H1 (cell line): Measurements from ENCODE around the gene YIPF3. TPM values are rescaled to one million over a fixed set of nuclear protein-coding genes. Genes with fewer than 3 reads are reported as not detected.

Source experiments
- CTCF ChIA-PET: fragments of 300-600 bp; sonication (Branson Sonifier 250); formaldehyde crosslinking; loops from one replicate; lab custom pipeline; 2021; ENCODE audit not compliant: partially characterized antibody; lab: Charles Lee
- POLR2A ChIA-PET: fragments of 300-600 bp; sonication (Branson Sonifier 250); formaldehyde crosslinking; loops from one replicate; lab custom pipeline; 2021; ENCODE audit warnings: inconsistent platforms; ENCODE audit not compliant: partially characterized antibody; lab: Charles Lee
- DNase-seq, 2 experiments: peaks; one replicate each; pipeline versions ENCODE4 v3.0.0 to v3.0.0-alpha.2; 2010 to 2022; ENCODE audit warnings: low spot score in 2 of 2, low read depth in 1 of 2, mixed read lengths in 1 of 2
- FAIRE-seq: peaks from 2 replicates; lab custom pipeline; 2011; peaks lifted over from hg19 to GRCh38; lab: Jason Lieb, UNC
- H2AFZ ChIP-seq: 2 replicates; pipeline ENCODE4 v1.8.1; 2012; ENCODE audit warnings: low read length, inconsistent platforms
- H2AK5ac ChIP-seq: 2 replicates; pipeline ENCODE4 v1.6.1; 2013; ENCODE audit warnings: low read depth, low read length
- H2BK120ac ChIP-seq: replicated peaks from 2 replicates; pipeline ENCODE3; 2013; ENCODE audit warnings: low read depth, low read length, inconsistent platforms
- H2BK12ac ChIP-seq: 2 replicates; pipeline ENCODE4 v1.6.1; 2013; ENCODE audit warnings: low read depth, low read length
- H2BK15ac ChIP-seq: 2 replicates; pipeline ENCODE4 v1.6.1; 2013; ENCODE audit warnings: low read length
- H2BK20ac ChIP-seq: 2 replicates; pipeline ENCODE4 v1.6.1; 2013; ENCODE audit warnings: low read length
- H2BK5ac ChIP-seq: 2 replicates; pipeline ENCODE4 v1.6.1; 2013; ENCODE audit warnings: low read depth, low read length
- H3K14ac ChIP-seq: 2 replicates; pipeline ENCODE4 v1.6.1; 2013; ENCODE audit warnings: inconsistent platforms; ENCODE audit not compliant: insufficient read length
- H3K18ac ChIP-seq: 2 replicates; pipeline ENCODE4 v1.6.1; 2013; ENCODE audit warnings: low read length; ENCODE audit errors: extremely low read depth
- H3K23ac ChIP-seq: 2 replicates; pipeline ENCODE4 v1.6.1; 2013; ENCODE audit warnings: inconsistent platforms; ENCODE audit not compliant: insufficient read length
- H3K23me2 ChIP-seq: 2 replicates; pipeline ENCODE4 v1.6.1; 2013; ENCODE audit warnings: low read depth, low read length
- H3K27ac ChIP-seq: 2 replicates; pipeline ENCODE4 v1.6.1; 2011; ENCODE audit warnings: low read depth, low read length, inconsistent platforms
- H3K27me3 ChIP-seq, 4 experiments: replicated peaks in 1 of 4; 1 replicate in 1 of 4; 2 replicates in 3 of 4; pipeline versions ENCODE4 v1.6.1 to v1.8.1; 2011 to 2013; ENCODE audit warnings: low read length in 3 of 4, mild to moderate bottlenecking in 3 of 4, inconsistent platforms in 2 of 4, mixed read lengths in 2 of 4, moderate library complexity in 1 of 4; ENCODE audit not compliant: control insufficient read depth in 3 of 4, insufficient read depth in 3 of 4; ENCODE audit errors: extremely low read depth in 1 of 4
- H3K36me3 ChIP-seq, 4 experiments: 2 replicates each; pipeline versions ENCODE4 v1.6.1 to v1.8.1; 2011 to 2013; ENCODE audit warnings: mild to moderate bottlenecking in 4 of 4, low read length in 3 of 4, moderate library complexity in 2 of 4, control low read depth in 1 of 4, inconsistent platforms in 1 of 4; ENCODE audit not compliant: insufficient read depth in 4 of 4, control insufficient read depth in 2 of 4
- H3K4ac ChIP-seq: replicated peaks from 2 replicates; pipeline ENCODE3; 2013; ENCODE audit warnings: low read length, low read depth, mixed read lengths, inconsistent platforms; ENCODE audit not compliant: insufficient read length
- H3K4me1 ChIP-seq, 4 experiments: replicated peaks in 1 of 4; 1 replicate in 1 of 4; 2 replicates in 3 of 4; pipeline versions ENCODE4 v1.6.1 to v1.8.1; 2011 to 2013; ENCODE audit warnings: low read length in 3 of 4, inconsistent platforms in 2 of 4, mixed read lengths in 1 of 4; ENCODE audit not compliant: insufficient read depth in 4 of 4, control insufficient read depth in 3 of 4
- H3K4me2 ChIP-seq, 2 experiments: 2 replicates each; pipeline versions ENCODE4 v1.6.1 to v1.8.1; 2011 to 2013; ENCODE audit warnings: low read depth in 2 of 2, low read length in 2 of 2, control low read depth in 1 of 2, inconsistent platforms in 1 of 2, mild to moderate bottlenecking in 1 of 2; ENCODE audit not compliant: insufficient read depth in 1 of 2
- H3K4me3 ChIP-seq, 4 experiments: fragments of 200-600, 300-600 bp in 1 of 4; sonication (generic), shearing (Covaris generic), sonication (Bioruptor Twin) in 1 of 4; 2 replicates each; pipeline versions ENCODE4 v1.5.1 to v1.8.1; 2011 to 2016; ENCODE audit warnings: low read length in 4 of 4, low read depth in 3 of 4, control low read depth in 2 of 4, inconsistent platforms in 2 of 4, mild to moderate bottlenecking in 2 of 4, mixed read lengths in 1 of 4, moderate library complexity in 1 of 4; ENCODE audit not compliant: insufficient read depth in 2 of 4; ENCODE audit errors: extremely low read depth in 1 of 4
- H3K56ac ChIP-seq: replicated peaks from 2 replicates; pipeline ENCODE3; 2013; ENCODE audit warnings: low read depth, mild to moderate bottlenecking, mixed read lengths, low read length, inconsistent platforms; ENCODE audit not compliant: insufficient read length
- H3K79me1 ChIP-seq: 2 replicates; pipeline ENCODE4 v1.6.1; 2013; ENCODE audit warnings: low read depth, low read length, control low read depth
- H3K79me2 ChIP-seq, 2 experiments: 2 replicates each; pipeline versions ENCODE4 v1.6.1 to v1.8.1; 2012 to 2013; ENCODE audit warnings: low read length in 2 of 2, mild to moderate bottlenecking in 2 of 2, inconsistent platforms in 1 of 2; ENCODE audit not compliant: insufficient read depth in 2 of 2, control insufficient read depth in 1 of 2
- H3K9ac ChIP-seq, 4 experiments: replicated peaks in 1 of 4; 1 replicate in 1 of 4; 2 replicates in 3 of 4; pipeline versions ENCODE4 v1.6.1 to v1.8.1; 2011 to 2013; ENCODE audit warnings: low read depth in 3 of 4, low read length in 3 of 4, control low read depth in 2 of 4, mild to moderate bottlenecking in 2 of 4, moderate library complexity in 2 of 4, inconsistent platforms in 1 of 4; ENCODE audit errors: extremely low read depth in 1 of 4
- H3K9me3 ChIP-seq, 2 experiments: 2 replicates each; pipeline versions ENCODE4 v1.6.1 to v1.8.1; 2012 to 2013; ENCODE audit warnings: mild to moderate bottlenecking in 2 of 2, moderate library complexity in 2 of 2, control low read depth in 1 of 2, inconsistent platforms in 1 of 2, low read depth in 1 of 2, low read length in 1 of 2, mixed read lengths in 1 of 2; ENCODE audit not compliant: insufficient read depth in 2 of 2
- H4K20me1 ChIP-seq, 2 experiments: replicated peaks in 1 of 2; 2 replicates each; pipeline versions ENCODE3 to v1.8.1; 2011 to 2013; ENCODE audit warnings: inconsistent platforms in 2 of 2, low read length in 2 of 2, mild to moderate bottlenecking in 1 of 2; ENCODE audit not compliant: insufficient read depth in 2 of 2, control insufficient read depth in 1 of 2
- H4K5ac ChIP-seq: 2 replicates; pipeline ENCODE4 v1.6.1; 2013; ENCODE audit warnings: low read length, low read depth, mixed read lengths, inconsistent platforms; ENCODE audit not compliant: insufficient read length
- H4K8ac ChIP-seq: 2 replicates; pipeline ENCODE4 v1.8.0; 2013; ENCODE audit warnings: mild to moderate bottlenecking, moderate library complexity, low read length, inconsistent platforms; ENCODE audit not compliant: insufficient read depth; ENCODE audit errors: extremely low read depth
- H4K91ac ChIP-seq: replicated peaks from 2 replicates; pipeline ENCODE3; 2013; ENCODE audit warnings: low read length, mixed read lengths, inconsistent platforms; ENCODE audit not compliant: insufficient read length
- CHD1 ChIP-seq: IDR thresholded peaks from 2 replicates; pipeline ENCODE4 v1.6.1; 2012; ENCODE audit warnings: low read depth, low read length, improper control_type of control experiment
- KDM1A ChIP-seq: fragments of 200-600, 300-600 bp; sonication (generic); IDR thresholded peaks from 2 replicates; pipeline ENCODE4 v1.7.1; 2016; ENCODE audit warnings: mild to moderate bottlenecking, low read length, borderline replicate concordance
- SP1 ChIP-seq: IDR thresholded peaks from 2 replicates; pipeline ENCODE4 v1.6.1; 2011; ENCODE audit warnings: low read depth, low read length
- WGBS, 2 experiments: shearing (Covaris generic) in 1 of 2; methylation state at CpG; one replicate each; pipeline versions ENCODE4 v1.1.6 to v1.1.7; 2013 to 2015; ENCODE audit warnings: low lambda C conversion rate in 2 of 2, mixed read lengths in 2 of 2, inconsistent platforms in 1 of 2, low coverage in 1 of 2, missing lambda C conversion rate in 1 of 2; ENCODE audit not compliant: insufficient replicate concordance in 2 of 2, insufficient coverage in 1 of 2, insufficient read length in 1 of 2; ENCODE audit errors: extremely low coverage in 1 of 2, missing lambda C conversion rate in 1 of 2; 5-methylcytosine and 5-hydroxymethylcytosine counted together
- polyA plus RNA-seq, 7 experiments: library from polyadenylated mRNA; depleted of rRNA in 3 of 7; stranded (reverse) in 5 of 7; unstranded in 2 of 7; fragments of >200 nt in 5 of 7; fragments of 200-250 nt in 2 of 7; gene quantifications; 1 replicate in 5 of 7; 2 replicates in 1 of 7; 4 replicates in 1 of 7; pipeline versions ENCODE4 v1.2.1 to v1.2.3, GENCODE V29; 2011 to 2013; ENCODE audit warnings: missing spikeins in 2 of 7, mixed read lengths in 2 of 7
- total RNA-seq: library from RNA; stranded (reverse); fragmentation: NEBNext Ultra II Directional; extraction: Animal tissue kit (Norgen Biotek cat#: 25700); gene quantifications from 2 replicates; pipeline ENCODE4 v1.2.1, GENCODE V29; 2021

Gene YIPF3
- total and polyA plus RNA-seq, 2 of the 8 experiments (the other 6 are each of a cell fraction or from before 2014, with no cell fraction given): 77.2 to 225 TPM

DNA sequence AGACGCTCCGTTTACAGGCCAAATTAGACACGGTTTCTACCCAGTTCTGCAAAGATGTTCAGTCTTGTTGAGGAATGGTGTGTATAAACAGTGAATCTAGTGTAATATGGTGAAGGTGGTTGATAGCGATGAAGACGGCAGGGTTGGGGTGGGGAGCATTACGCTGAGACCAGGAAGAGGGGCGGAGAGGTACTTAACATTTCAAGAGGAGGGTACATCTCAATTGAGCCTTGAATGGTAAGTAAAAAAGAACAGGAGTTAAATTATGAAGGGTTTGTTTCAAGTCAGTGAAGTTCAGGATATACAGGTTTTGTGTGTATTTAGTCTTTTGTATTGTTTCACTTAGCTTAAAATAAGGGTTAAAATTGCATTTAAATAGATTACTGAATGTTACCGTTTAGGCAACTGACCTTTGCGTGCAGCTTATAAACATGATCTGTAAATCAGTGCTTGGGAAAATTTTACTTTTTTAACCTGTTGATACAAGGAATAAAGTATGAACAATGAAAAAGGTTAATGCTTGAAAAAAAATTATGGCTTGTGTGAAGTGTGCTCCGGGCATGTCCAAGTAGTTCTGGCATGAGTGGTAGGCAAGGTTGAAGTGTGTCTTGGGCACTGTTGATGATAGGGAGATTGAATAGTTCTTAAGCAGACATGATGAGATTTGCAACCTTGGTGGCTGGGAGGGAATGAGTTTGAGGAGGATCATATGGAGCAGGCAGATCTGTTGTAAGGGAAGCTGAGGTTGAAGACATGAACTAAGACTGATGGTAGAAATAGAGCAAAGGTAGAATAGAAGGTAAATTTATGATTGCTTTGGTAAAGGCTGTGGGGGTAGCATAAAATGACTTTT, 1.0 kb upstream of the YIPF3 start:
- no peaks in the 10 kb centered on the region for H3K9me3 ChIP-seq
- H3K23me2 ChIP-seq: peaks cover 9% of the 10 kb centered on the region
- H3K14ac ChIP-seq: no peak overlapping the region
- POLR2A ChIA-PET: interaction anchor here (0.7 to 12.4 kb wide), 16 partner anchors 9 to 502 kb away, joined by 3 to 147 read pairs (median 4); partner anchors contain the start of genes GTPBP2, LRRC73, MAD2L1BP and POLH
- peak overlapping the region; percentile 96 for H2AFZ ChIP-seq
- H3K4ac ChIP-seq: peak overlapping the region; percentile 7
- peak overlapping the region; percentile 83 to 98 (median 98) for H3K9ac ChIP-seq
- H3K79me1 ChIP-seq: peaks cover 12% of the 10 kb centered on the region
- no peak for FAIRE-seq
- H4K91ac ChIP-seq: no peak overlapping the region
- H2BK15ac ChIP-seq: no peak overlapping the region
- no peaks in the 10 kb centered on the region for H3K27me3 ChIP-seq
- peaks cover 34 to 62% (median 49%) of the 10 kb centered on the region in 4 experiments for H3K36me3 ChIP-seq
- no peak overlapping the region for H3K56ac ChIP-seq
- no peak overlapping the region for H3K18ac ChIP-seq
- H3K79me2 ChIP-seq: peaks cover 19 to 42% of the 10 kb centered on the region in 2 experiments
- no peak overlapping the region for H3K23ac ChIP-seq
- peak overlapping the region; percentile 58 to 86 for H3K4me2 ChIP-seq
- no peak overlapping the region for H2AK5ac ChIP-seq
- H2BK5ac ChIP-seq: no peak overlapping the region
- H3K27ac ChIP-seq: peak overlapping the region; percentile 82
- H4K8ac ChIP-seq: no peak overlapping the region
- H3K4me3 ChIP-seq: peak overlapping the region; percentile 86 to 100 (median 96)
- peaks cover 4 to 12% (median 7%) of the 10 kb centered on the region in 4 experiments; a peak in 6 of 7 replicates for H3K4me1 ChIP-seq
- DNase-seq: no peak
- peaks cover 4 to 8% of the 10 kb centered on the region in 2 experiments for H4K20me1 ChIP-seq
- H4K5ac ChIP-seq: no peak overlapping the region
- H2BK20ac ChIP-seq: no peak overlapping the region
- WGBS, 2 experiments: 15% methylated on average over 10 of the region's 10 CpGs; no CpG with 5 or more reads in 1 of the 2 experiments
- no peak overlapping the region for H2BK120ac ChIP-seq
- H2BK12ac ChIP-seq: no peak overlapping the region; the same call in 1 of the 2 replicates
- CTCF ChIA-PET: interaction anchor here (1.1 to 3.8 kb wide), 4 partner anchors 11 to 203 kb away, joined by 3 to 19 read pairs (median 3); no protein-coding TSS in a partner anchor
- TF ChIP-seq SP1 (no peak), CHD1 (no peak), KDM1A (no peak)
